Osteocyte (in vitro differentiated cells): ENCODE measurements around the gene CLPTM1. TPM values are rescaled to one million over a fixed set of nuclear protein-coding genes. Genes with fewer than 3 reads are reported as not detected.

Source experiments
- DNase-seq: peaks from one replicate; pipeline ENCODE4 v3.0.0; 2021; ENCODE audit warnings: mixed read lengths; ENCODE audit not compliant: unreplicated experiment; ENCODE audit errors: extremely low spot score
- H3K27ac Mint-ChIP-seq: one replicate; pipeline ENCODE4 v1.8.0; 2021; ENCODE audit warnings: mild to moderate bottlenecking, mixed read lengths; ENCODE audit not compliant: unreplicated experiment
- H3K27me3 Mint-ChIP-seq: one replicate; pipeline ENCODE4 v1.8.0; 2021; ENCODE audit warnings: mixed read lengths; ENCODE audit not compliant: unreplicated experiment
- H3K36me3 Mint-ChIP-seq: one replicate; pipeline ENCODE4 v1.8.0; 2021; ENCODE audit warnings: mixed read lengths; ENCODE audit not compliant: unreplicated experiment
- H3K4me1 Mint-ChIP-seq: one replicate; pipeline ENCODE4 v1.8.0; 2021; ENCODE audit warnings: mixed read lengths; ENCODE audit not compliant: unreplicated experiment
- H3K4me3 Mint-ChIP-seq: one replicate; pipeline ENCODE4 v1.8.0; 2021; ENCODE audit warnings: mild to moderate bottlenecking, moderate library complexity, mixed read lengths; ENCODE audit not compliant: unreplicated experiment
- H3K9me3 Mint-ChIP-seq: one replicate; pipeline ENCODE4 v1.8.0; 2021; ENCODE audit warnings: mixed read lengths; ENCODE audit not compliant: unreplicated experiment
- CTCF ChIP-seq: fragments of 200-600 bp; sonication (generic); IDR thresholded peaks from 2 replicates; pipeline ENCODE4 v1.5.0; 2021; ENCODE audit warnings: antibody characterized with exemption, mild to moderate bottlenecking, moderate library complexity
- total RNA-seq: library from RNA; stranded (reverse); gene quantifications from 2 replicates; pipeline ENCODE4 v1.2.1, GENCODE V29; 2021

CLPTM1 gene
- total RNA-seq, 1 donor from 2014 or later = 124 TPM

DNA sequence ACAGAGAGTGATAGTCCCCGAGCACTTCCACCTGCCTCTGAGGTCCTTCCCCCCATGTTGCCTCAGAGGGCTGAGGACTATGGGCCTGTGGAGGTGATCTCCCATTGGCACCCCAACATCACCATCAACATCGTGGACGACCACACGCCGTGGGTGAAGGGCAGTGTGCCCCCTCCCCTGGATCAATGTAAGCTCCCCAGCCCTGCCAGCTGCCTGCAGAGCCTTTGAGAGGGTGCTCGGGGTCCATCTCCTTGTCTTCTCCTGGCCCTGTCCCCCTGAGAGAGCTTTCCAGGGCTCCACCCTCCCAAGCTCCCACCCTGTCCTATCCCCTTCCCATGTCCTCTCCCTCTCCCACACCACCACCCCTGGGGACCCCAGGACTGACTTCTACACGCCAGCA lies 31.2 kb downstream of the CLPTM1 start:
- H3K27ac Mint-ChIP-seq = no peak overlapping the region
- no peaks in the 10 kb centered on the region for H3K27me3 Mint-ChIP-seq
- no peak for DNase-seq
- TF ChIP-seq CTCF = no peak
- H3K4me1 Mint-ChIP-seq = no peaks in the 10 kb centered on the region
- H3K9me3 Mint-ChIP-seq = no peaks in the 10 kb centered on the region
- H3K36me3 Mint-ChIP-seq = peaks cover 19% of the 10 kb centered on the region
- no peak overlapping the region for H3K4me3 Mint-ChIP-seq

GRCh38 chr19:44987148-44987675 lies 32.0 kb downstream of the CLPTM1 start:
- H3K27me3 Mint-ChIP-seq = no peaks in the 10 kb centered on the region
- H3K4me3 Mint-ChIP-seq = no peak overlapping the region
- H3K4me1 Mint-ChIP-seq = no peaks in the 10 kb centered on the region
- H3K27ac Mint-ChIP-seq = no peak overlapping the region
- TF ChIP-seq CTCF = no peak
- DNase-seq = no peak
- no peaks in the 10 kb centered on the region for H3K9me3 Mint-ChIP-seq
- peaks cover 24% of the 10 kb centered on the region for H3K36me3 Mint-ChIP-seq

- Mint-ChIP-seq H3K4me1 (no peaks in the 10 kb centered on the region), H3K27ac (no peak overlapping the region), H3K27me3 (no peaks in the 10 kb centered on the region), H3K36me3 (peaks cover 24% of the 10 kb centered on the region), H3K4me3 (no peak overlapping the region), H3K9me3 (no peaks in the 10 kb centered on the region)
- DNase-seq = no peak
- no peak for TF ChIP-seq CTCF
Measured at GRCh38 chr19:44988273-44988672, 33.1 kb downstream of the CLPTM1 start.

DNA sequence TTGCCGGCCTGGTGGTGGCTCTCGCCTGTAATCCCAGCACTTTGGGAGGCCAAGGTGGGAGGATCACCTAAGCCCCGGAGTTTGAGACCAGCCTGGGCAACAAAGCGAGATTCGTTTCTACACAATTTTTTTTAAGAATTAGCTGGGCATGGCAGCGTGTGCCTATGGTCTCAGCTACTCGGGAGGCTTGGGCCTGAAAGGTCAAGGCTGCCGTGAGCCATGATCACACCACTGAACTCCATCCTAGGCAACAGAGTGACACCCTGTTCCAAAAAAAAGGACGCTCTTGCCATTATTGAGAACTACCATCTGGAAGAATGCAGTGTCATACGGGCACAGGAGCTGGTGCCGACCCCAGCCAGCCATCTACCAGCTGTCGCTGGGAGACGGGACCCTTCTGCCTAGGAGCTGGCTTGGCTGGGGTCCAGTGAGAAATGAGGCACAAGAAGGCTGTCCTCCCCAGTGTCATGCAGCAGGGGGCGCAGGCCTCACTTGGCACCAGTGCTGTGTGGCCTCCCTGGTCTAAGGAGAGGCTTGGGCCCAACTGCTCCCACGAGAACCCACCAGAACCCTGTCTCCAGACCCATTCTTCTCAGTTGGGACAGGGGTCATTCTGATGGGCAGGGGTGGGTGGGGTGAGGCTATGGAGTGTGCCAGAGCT lies 33.8 kb downstream of the CLPTM1 start:
- H3K9me3 Mint-ChIP-seq = no peaks in the 10 kb centered on the region
- H3K4me1 Mint-ChIP-seq = no peaks in the 10 kb centered on the region
- H3K36me3 Mint-ChIP-seq = peaks cover 24% of the 10 kb centered on the region
- peak overlapping the region; percentile 4 for H3K27ac Mint-ChIP-seq
- no peaks in the 10 kb centered on the region for H3K27me3 Mint-ChIP-seq
- no peak overlapping the region for H3K4me3 Mint-ChIP-seq
- peak; percentile 57 for TF ChIP-seq CTCF
- DNase-seq = peak; percentile 88

DNA sequence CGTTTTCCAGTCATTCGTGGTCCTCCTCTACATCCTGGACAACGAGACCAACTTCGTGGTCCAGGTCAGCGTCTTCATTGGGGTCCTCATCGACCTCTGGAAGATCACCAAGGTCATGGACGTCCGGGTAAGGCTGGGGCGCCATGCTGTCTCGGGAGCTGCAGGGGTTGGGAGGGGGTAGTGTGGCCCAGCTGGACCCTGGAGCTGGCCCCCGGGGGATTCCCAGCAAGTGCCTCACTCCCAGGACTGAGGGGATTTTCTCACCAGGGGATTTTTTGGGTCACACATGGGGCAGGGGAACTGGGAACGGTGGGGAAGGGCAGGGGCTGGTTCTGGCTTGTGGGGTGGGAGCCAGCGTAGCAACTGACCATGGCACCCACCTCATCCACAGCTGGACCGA lies 35.3 kb downstream of the CLPTM1 start:
- H3K27ac Mint-ChIP-seq = no peak overlapping the region
- no peaks in the 10 kb centered on the region for H3K27me3 Mint-ChIP-seq
- no peak for DNase-seq
- H3K4me3 Mint-ChIP-seq = no peak overlapping the region
- no peaks in the 10 kb centered on the region for H3K4me1 Mint-ChIP-seq
- H3K9me3 Mint-ChIP-seq = no peaks in the 10 kb centered on the region
- H3K36me3 Mint-ChIP-seq = peaks cover 21% of the 10 kb centered on the region
- TF ChIP-seq CTCF = no peak
